Choroid plexus epithelial cell (primary cell): ENCODE measurements around the gene ZNF784.

Experiments used
- DNase-seq: peaks from one replicate; pipeline ENCODE4 v3.0.0-alpha.2; 2010; ENCODE audit warnings: low read depth
- H3K4me3 ChIP-seq: 2 replicates; pipeline ENCODE4 v1.5.1; 2011; ENCODE audit warnings: low read depth, mild to moderate bottlenecking, control low read depth, low read length, moderate library complexity
- CTCF ChIP-seq: conservative IDR thresholded peaks from 2 replicates; pipeline ENCODE4 v1.5.1; 2011; ENCODE audit warnings: low read depth, mild to moderate bottlenecking, control low read depth, inconsistent platforms, low read length, moderate library complexity

ZNF784 gene

GRCh38 chr19:55620410-55621204 lies 3.8 kb downstream of the ZNF784 start:
- DNase-seq = peak; percentile 19
- no peak overlapping the region for H3K4me3 ChIP-seq
- TF ChIP-seq CTCF = no peak

- no peak overlapping the region for H3K4me3 ChIP-seq
- TF ChIP-seq CTCF = no peak
- peak; percentile 45 for DNase-seq
Observed at GRCh38 chr19:55619286-55619685, 5.1 kb downstream of the ZNF784 start.

GRCh38 chr19:55618426-55618825 lies 5.9 kb downstream of the ZNF784 start:
- TF ChIP-seq CTCF = no peak
- no peak overlapping the region for H3K4me3 ChIP-seq
- DNase-seq = no peak

GRCh38 chr19:55617426-55617825 lies 6.9 kb downstream of the ZNF784 start:
- no peak overlapping the region for H3K4me3 ChIP-seq
- DNase-seq = no peak
- TF ChIP-seq CTCF = no peak

- no peak for DNase-seq
Observed at GRCh38 chr19:55616395-55616875, 7.9 kb downstream of the ZNF784 start.

GRCh38 chr19:55615543-55616394 lies 8.6 kb downstream of the ZNF784 start:
- no peak for TF ChIP-seq CTCF
- no peak for DNase-seq
- H3K4me3 ChIP-seq = no peak overlapping the region

More at GRCh38 chr19:55616395-55616875, 7.9 kb downstream of the ZNF784 start:
- TF ChIP-seq CTCF = no peak
- no peak overlapping the region for H3K4me3 ChIP-seq
